ENCODE data around the gene ZFYVE28. TPM values are rescaled to one million over a fixed set of nuclear protein-coding genes. Genes with fewer than 3 reads are reported as not detected.

ZFYVE28 gene
- total and polyA plus RNA-seq, 2 of the 8 experiments (the other 6 are each of a cell fraction or from before 2014, with no cell fraction given) = 1.7 to 4.9 TPM

DNA sequence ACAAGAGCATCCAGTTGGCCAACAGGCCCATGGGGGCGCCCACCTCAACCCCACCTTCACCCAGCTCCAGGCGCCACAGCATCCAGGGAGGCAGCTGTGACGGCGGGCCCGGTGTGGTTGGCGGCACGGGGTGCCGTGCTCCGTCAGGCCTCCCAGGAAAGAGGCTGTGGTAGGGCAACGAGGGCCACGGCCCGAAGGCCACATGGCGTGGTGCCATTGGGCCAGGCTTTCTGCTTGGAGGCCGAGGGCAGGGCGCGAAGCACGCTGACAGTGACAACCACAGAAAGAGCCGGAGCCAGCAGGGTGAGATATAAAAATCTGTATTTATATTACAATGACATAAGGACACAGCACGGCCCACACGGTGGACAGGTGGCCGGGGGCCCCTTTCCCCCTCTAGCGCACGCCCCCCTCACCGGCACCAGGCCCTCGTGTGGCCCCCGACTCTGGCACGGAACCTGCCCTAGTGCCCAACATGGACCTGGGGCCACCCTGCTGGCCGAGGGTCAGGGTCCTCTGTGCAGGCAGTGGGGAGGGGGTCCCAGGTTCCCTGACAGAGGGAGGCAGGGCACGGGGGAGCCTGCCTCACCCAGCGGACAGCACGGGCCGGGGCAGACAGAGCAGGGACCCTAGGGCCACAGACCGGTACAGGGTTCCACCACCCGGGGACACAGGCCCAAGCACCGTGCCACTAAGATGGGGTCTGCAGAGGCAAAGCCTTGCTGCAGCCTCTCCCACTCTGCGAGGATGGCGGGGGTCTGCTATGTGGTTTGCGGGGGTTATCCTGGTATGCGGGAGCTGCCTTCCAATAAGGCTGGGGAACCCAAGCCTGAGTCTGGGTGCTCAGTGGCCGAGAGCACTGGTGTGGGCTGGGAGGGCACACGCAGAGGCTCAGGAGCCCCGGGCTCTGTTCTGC, 171.1 kb downstream of the ZFYVE28 start:
- Histone ChIP-seq H3K4me3 (ENCODE audit: extremely low read depth in 1 of 4, insufficient read depth in 2 of 4, low read depth in 3 of 4, low read length in 4 of 4) (no peak overlapping the region), H3K9me3 (ENCODE audit: insufficient read depth in 2 of 2, low read depth in 1 of 2, low read length in 1 of 2) (no peaks in the 10 kb centered on the region; a peak in 1 of 4 replicates), H3K23me2 (ENCODE audit: low read depth, low read length) (no peaks in the 10 kb centered on the region), H4K20me1 (replicated peaks in 1 of 2; ENCODE audit: control insufficient read depth in 1 of 2, insufficient read depth in 2 of 2, low read length in 2 of 2) (peaks cover 0 to 2% of the 10 kb centered on the region in 2 experiments), H4K5ac (ENCODE audit: insufficient read length, low read depth, low read length) (no peak overlapping the region), H2AFZ (ENCODE audit: low read length) (no peak overlapping the region), H3K18ac (ENCODE audit: extremely low read depth, low read length) (no peak overlapping the region), H3K27me3 (replicated peaks in 1 of 4; ENCODE audit: control insufficient read depth in 3 of 4, extremely low read depth in 1 of 4, insufficient read depth in 3 of 4, low read length in 3 of 4) (no peaks in the 10 kb centered on the region), H3K56ac (replicated peaks; ENCODE audit: insufficient read length, low read depth, low read length) (no peak overlapping the region), H2AK5ac (ENCODE audit: low read depth, low read length) (no peak overlapping the region), H4K91ac (replicated peaks; ENCODE audit: insufficient read length, low read length) (no peak overlapping the region), H2BK5ac (ENCODE audit: low read depth, low read length) (no peak overlapping the region), H4K8ac (ENCODE audit: extremely low read depth, insufficient read depth, low read length) (peak overlapping the region; percentile 41; the same call in 1 of the 2 replicates), H2BK120ac (replicated peaks; ENCODE audit: low read depth, low read length) (no peak overlapping the region), H2BK12ac (ENCODE audit: low read depth, low read length) (no peak overlapping the region), H3K4ac (replicated peaks; ENCODE audit: insufficient read length, low read depth, low read length) (no peak overlapping the region), H2BK15ac (ENCODE audit: low read length) (no peak overlapping the region), H2BK20ac (ENCODE audit: low read length) (no peak overlapping the region), H3K23ac (ENCODE audit: insufficient read length) (no peak overlapping the region), H3K14ac (ENCODE audit: insufficient read length) (no peak overlapping the region), H3K9ac (replicated peaks in 1 of 4; ENCODE audit: extremely low read depth in 1 of 4, low read depth in 3 of 4, low read length in 3 of 4) (no peak overlapping the region), H3K79me1 (ENCODE audit: low read depth, low read length) (no peaks in the 10 kb centered on the region), H3K27ac (ENCODE audit: low read depth, low read length) (no peak overlapping the region; the same call in 1 of the 2 replicates), H3K4me1 (replicated peaks in 1 of 4; ENCODE audit: control insufficient read depth in 3 of 4, insufficient read depth in 4 of 4, low read length in 3 of 4) (no peaks in the 10 kb centered on the region), H3K4me2 (ENCODE audit: insufficient read depth in 1 of 2, low read depth in 2 of 2, low read length in 2 of 2) (no peak overlapping the region), H3K36me3 (ENCODE audit: control insufficient read depth in 2 of 4, insufficient read depth in 4 of 4, low read length in 3 of 4) (peaks cover 0 to 5% (median 2%) of the 10 kb centered on the region in 4 experiments; a peak in 2 of 8 replicates), H3K79me2 (ENCODE audit: control insufficient read depth in 1 of 2, insufficient read depth in 2 of 2, low read length in 2 of 2) (no peaks in the 10 kb centered on the region)
- FAIRE-seq (no peak), DNase-seq (ENCODE audit: low read depth in 1 of 2, low spot score in 2 of 2) (peak in 1 of 2 experiments; percentile 45)
- CTCF ChIA-PET (ENCODE audit: partially characterized antibody) = interaction anchor here (1.0 to 2.1 kb wide), 5 partner anchors 9 to 106 kb away, joined by 3 to 8 read pairs (median 6); no protein-coding TSS in a partner anchor
- TF ChIP-seq SIRT6 (IDR thresholded peaks at IDR 0.05; ENCODE audit: low read length) (no peak), RXRA (IDR thresholded peaks at IDR 0.05; ENCODE audit: insufficient read depth, low read depth, low read length) (no peak)
- WGBS, 2 experiments (ENCODE audit: extremely low coverage in 1 of 2, insufficient coverage in 1 of 2, insufficient read length in 1 of 2, insufficient replicate concordance in 2 of 2, low coverage in 1 of 2, low lambda C conversion rate in 2 of 2, missing lambda C conversion rate in 1 of 2) = 95% methylated on average over 42 of the region's 42 CpGs; no CpG with 5 or more reads in 1 of the 2 experiments
- POLR2A ChIA-PET (ENCODE audit: partially characterized antibody) = no interaction called here

Measured in H1 (cell line).